ENCODE data around the gene PHLDA1.

Gene PHLDA1

GRCh38 chr12:76018672-76019071 is 12.9 kb downstream of the PHLDA1 start:
- no peak for TF ChIP-seq MYC (IDR thresholded peaks at IDR 0.05; ENCODE audit: low read depth, low read length)
- TF ChIP-seq MAX (IDR thresholded peaks at IDR 0.05; ENCODE audit: low read depth, low read length), result no peak
- TF ChIP-seq, protein P1, sequence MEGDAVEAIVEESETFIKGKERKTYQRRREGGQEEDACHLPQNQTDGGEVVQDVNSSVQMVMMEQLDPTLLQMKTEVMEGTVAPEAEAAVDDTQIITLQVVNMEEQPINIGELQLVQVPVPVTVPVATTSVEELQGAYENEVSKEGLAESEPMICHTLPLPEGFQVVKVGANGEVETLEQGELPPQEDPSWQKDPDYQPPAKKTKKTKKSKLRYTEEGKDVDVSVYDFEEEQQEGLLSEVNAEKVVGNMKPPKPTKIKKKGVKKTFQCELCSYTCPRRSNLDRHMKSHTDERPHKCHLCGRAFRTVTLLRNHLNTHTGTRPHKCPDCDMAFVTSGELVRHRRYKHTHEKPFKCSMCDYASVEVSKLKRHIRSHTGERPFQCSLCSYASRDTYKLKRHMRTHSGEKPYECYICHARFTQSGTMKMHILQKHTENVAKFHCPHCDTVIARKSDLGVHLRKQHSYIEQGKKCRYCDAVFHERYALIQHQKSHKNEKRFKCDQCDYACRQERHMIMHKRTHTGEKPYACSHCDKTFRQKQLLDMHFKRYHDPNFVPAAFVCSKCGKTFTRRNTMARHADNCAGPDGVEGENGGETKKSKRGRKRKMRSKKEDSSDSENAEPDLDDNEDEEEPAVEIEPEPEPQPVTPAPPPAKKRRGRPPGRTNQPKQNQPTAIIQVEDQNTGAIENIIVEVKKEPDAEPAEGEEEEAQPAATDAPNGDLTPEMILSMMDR (IDR thresholded peaks at IDR 0.05; ENCODE audit: low read depth, low read length), result no peak
- TF ChIP-seq POLR2A (IDR thresholded peaks at IDR 0.05; ENCODE audit: extremely low read depth, insufficient read length), result no peak
- H3K4me3 ChIP-seq (ENCODE audit: low read depth, low read length), result no peak overlapping the region

GRCh38 chr12:76018111-76018510 is 13.5 kb downstream of the PHLDA1 start:
- DNase-seq (ENCODE audit: low read depth), result peak; percentile 82
- no peak overlapping the region for H3K4me3 ChIP-seq (ENCODE audit: low read depth, low read length)
- TF ChIP-seq MYC (IDR thresholded peaks at IDR 0.05; ENCODE audit: low read depth, low read length), result no peak
- no peak for TF ChIP-seq POLR2A (IDR thresholded peaks at IDR 0.05; ENCODE audit: extremely low read depth, insufficient read length)
- TF ChIP-seq, protein P1 (IDR thresholded peaks at IDR 0.05; ENCODE audit: low read depth, low read length), result no peak
- no peak for TF ChIP-seq MAX (IDR thresholded peaks at IDR 0.05; ENCODE audit: low read depth, low read length)

More at GRCh38 chr12:76018672-76019071, 12.9 kb downstream of the PHLDA1 start:
- no peak for DNase-seq (ENCODE audit: low read depth)

GRCh38 chr12:76014007-76014406 is 17.6 kb downstream of the PHLDA1 start:
- no peak for DNase-seq (ENCODE audit: low read depth)
- H3K4me3 ChIP-seq (ENCODE audit: low read depth, low read length), result no peak overlapping the region
- TF ChIP-seq, protein P1 (IDR thresholded peaks at IDR 0.05; ENCODE audit: low read depth, low read length), result no peak
- TF ChIP-seq POLR2A (IDR thresholded peaks at IDR 0.05; ENCODE audit: extremely low read depth, insufficient read length) (no peak), MYC (IDR thresholded peaks at IDR 0.05; ENCODE audit: low read depth, low read length) (no peak), MAX (IDR thresholded peaks at IDR 0.05; ENCODE audit: low read depth, low read length) (no peak)

- DNase-seq (ENCODE audit: low read depth), result no peak
- no peak overlapping the region for H3K4me3 ChIP-seq (ENCODE audit: low read depth, low read length)
- TF ChIP-seq MAX (IDR thresholded peaks at IDR 0.05; ENCODE audit: low read depth, low read length), result no peak
- TF ChIP-seq, protein P1 (IDR thresholded peaks at IDR 0.05; ENCODE audit: low read depth, low read length), result no peak
- no peak for TF ChIP-seq POLR2A (IDR thresholded peaks at IDR 0.05; ENCODE audit: extremely low read depth, insufficient read length)
- no peak for TF ChIP-seq MYC (IDR thresholded peaks at IDR 0.05; ENCODE audit: low read depth, low read length)
These were observed 18.0 kb downstream of the PHLDA1 start for GRCh38 chr12:76013603-76014002.

DNA sequence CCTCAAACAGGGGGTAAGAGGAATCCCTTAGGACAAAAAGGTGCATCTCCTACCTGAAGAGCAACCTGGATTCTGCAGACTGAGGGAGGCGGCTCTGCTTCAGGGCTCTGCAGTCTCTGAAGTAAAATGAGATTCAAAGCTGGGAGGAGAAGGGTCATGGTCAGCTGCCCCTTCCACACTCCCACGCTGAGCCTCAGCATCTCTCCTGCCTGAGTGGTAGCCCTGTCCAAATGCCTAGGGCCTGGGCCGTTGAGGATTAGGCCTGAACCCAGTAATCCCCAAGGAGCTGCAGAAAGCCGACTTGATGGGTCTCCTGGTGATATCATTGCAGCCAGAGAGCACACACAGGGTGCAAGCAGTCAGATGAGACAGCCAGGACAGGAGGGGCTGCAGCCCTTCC is 18.9 kb downstream of the PHLDA1 start:
- no peak for DNase-seq (ENCODE audit: low read depth)
- TF ChIP-seq MAX (IDR thresholded peaks at IDR 0.05; ENCODE audit: low read depth, low read length), result no peak
- TF ChIP-seq, protein P1 (IDR thresholded peaks at IDR 0.05; ENCODE audit: low read depth, low read length), result no peak
- no peak for TF ChIP-seq POLR2A (IDR thresholded peaks at IDR 0.05; ENCODE audit: extremely low read depth, insufficient read length)
- no peak for TF ChIP-seq MYC (IDR thresholded peaks at IDR 0.05; ENCODE audit: low read depth, low read length)
- no peak overlapping the region for H3K4me3 ChIP-seq (ENCODE audit: low read depth, low read length)

Measured in NB4 (cell line).